Kidney (tissue), 14 donors: ENCODE measurements around the gene ALDH1A2. TPM values are rescaled to one million over a fixed set of nuclear protein-coding genes. Genes with fewer than 3 reads are reported as not detected.
"Not testable (repeated sequence)": the region's sequence is repeated elsewhere in the genome, so short reads cannot be mapped to it uniquely, and the experiment has no call there.

Experiments used
- DNase-seq, 5 donors: peaks; one replicate each; pipeline ENCODE4 v3.0.0-alpha.2; 2013 to 2020
- FAIRE-seq: peaks from 2 replicates; lab custom pipeline; 2012; peaks lifted over from hg19 to GRCh38; lab: Jason Lieb, UNC
- H3K27ac ChIP-seq, 2 donors: one replicate each; pipeline ENCODE4 v1.7.0; 2013; ENCODE audit warnings: low read depth in 2 of 2, low read length in 2 of 2, inconsistent platforms in 1 of 2
- H3K27me3 ChIP-seq: one replicate; pipeline ENCODE4 v1.7.1; 2013; ENCODE audit warnings: low read length, inconsistent platforms; ENCODE audit not compliant: control insufficient read depth, insufficient read depth
- H3K36me3 ChIP-seq, 3 donors: one replicate each; pipeline versions ENCODE4 v1.7.0 to v1.7.1; 2013; ENCODE audit warnings: low read length in 3 of 3, control low read depth in 1 of 3, inconsistent platforms in 1 of 3; ENCODE audit not compliant: insufficient read depth in 3 of 3, control insufficient read depth in 2 of 3
- H3K4me1 ChIP-seq, 3 donors: one replicate each; pipeline versions ENCODE4 v1.7.0 to v1.7.1; 2013; ENCODE audit warnings: low read length in 3 of 3, inconsistent platforms in 1 of 3, low read depth in 1 of 3; ENCODE audit not compliant: control insufficient read depth in 2 of 3, insufficient read depth in 2 of 3
- H3K4me3 ChIP-seq, 3 donors: one replicate each; pipeline versions ENCODE4 v1.7.0 to v1.8.1; 2013; ENCODE audit warnings: low read length in 3 of 3, control low read depth in 1 of 3, inconsistent platforms in 1 of 3
- H3K9ac ChIP-seq, 3 donors: one replicate each; pipeline versions ENCODE4 v1.7.0 to v1.7.1; 2013; ENCODE audit warnings: low read length in 3 of 3, control low read depth in 1 of 3, inconsistent platforms in 1 of 3
- H3K9me3 ChIP-seq, 3 donors: one replicate each; pipeline versions ENCODE4 v1.7.0 to v1.7.1; 2013; ENCODE audit warnings: low read length in 3 of 3, control low read depth in 1 of 3, inconsistent platforms in 1 of 3; ENCODE audit not compliant: control insufficient read depth in 2 of 3, insufficient read depth in 1 of 3
- intact Hi-C: fragments of 100-400 bp; cut with DNase I; formaldehyde crosslinking; loops from one replicate; pipeline ENCODE4 v1.11.1; 2022
- polyA plus RNA-seq: library from polyadenylated mRNA; stranded (reverse); fragments of 350-450 nt; fragmentation: Illumina TruSeq; extraction: RNeasy Lipid Tissue Mini Kit (QIAGEN cat#74804); gene quantifications from one replicate; pipeline ENCODE4 v1.2.3, GENCODE V29; 2014; ENCODE audit warnings: low read depth, low replicate concordance; ENCODE audit not compliant: insufficient read depth
- total RNA-seq: library from RNA; stranded (reverse); fragmentation: NEBNext Ultra II Directional; extraction: Animal tissue kit (Norgen Biotek cat#: 25700); gene quantifications from one replicate; pipeline ENCODE4 v1.2.1, GENCODE V29; 2021
- TF ChIP-seq, protein P1 (sequence below): IDR thresholded peaks from 3 replicates; pipeline ENCODE4 v1.5.1; 2012; ENCODE audit warnings: mild to moderate bottlenecking, moderate library complexity, borderline replicate concordance; ENCODE audit not compliant: insufficient read depth; ENCODE audit errors: extremely low read depth
- donor health status: control.
- donor health status: control.
- donor health status: control.
- donor health status: control.
- donor health status: control.
- donor health status: DM: yes; HTN: yes; CAD: no.
- donor health status: Normal renal cell carcinoma (clear cell type).

The ALDH1A2 gene
- total and polyA plus RNA-seq, 2 donors from 2014 or later, result 24.4 to 113 TPM

- no peak overlapping the region for H3K9ac ChIP-seq
- FAIRE-seq (no peak), DNase-seq (peak in 3 of 5 donors; percentile 53 to 93 (median 90))
- no peak overlapping the region for H3K4me3 ChIP-seq
- no peaks in the 10 kb centered on the region for H3K9me3 ChIP-seq
- intact Hi-C loops, result no loop called here
- TF ChIP-seq, protein P1, sequence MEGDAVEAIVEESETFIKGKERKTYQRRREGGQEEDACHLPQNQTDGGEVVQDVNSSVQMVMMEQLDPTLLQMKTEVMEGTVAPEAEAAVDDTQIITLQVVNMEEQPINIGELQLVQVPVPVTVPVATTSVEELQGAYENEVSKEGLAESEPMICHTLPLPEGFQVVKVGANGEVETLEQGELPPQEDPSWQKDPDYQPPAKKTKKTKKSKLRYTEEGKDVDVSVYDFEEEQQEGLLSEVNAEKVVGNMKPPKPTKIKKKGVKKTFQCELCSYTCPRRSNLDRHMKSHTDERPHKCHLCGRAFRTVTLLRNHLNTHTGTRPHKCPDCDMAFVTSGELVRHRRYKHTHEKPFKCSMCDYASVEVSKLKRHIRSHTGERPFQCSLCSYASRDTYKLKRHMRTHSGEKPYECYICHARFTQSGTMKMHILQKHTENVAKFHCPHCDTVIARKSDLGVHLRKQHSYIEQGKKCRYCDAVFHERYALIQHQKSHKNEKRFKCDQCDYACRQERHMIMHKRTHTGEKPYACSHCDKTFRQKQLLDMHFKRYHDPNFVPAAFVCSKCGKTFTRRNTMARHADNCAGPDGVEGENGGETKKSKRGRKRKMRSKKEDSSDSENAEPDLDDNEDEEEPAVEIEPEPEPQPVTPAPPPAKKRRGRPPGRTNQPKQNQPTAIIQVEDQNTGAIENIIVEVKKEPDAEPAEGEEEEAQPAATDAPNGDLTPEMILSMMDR, result no peak
- H3K27ac ChIP-seq, result no peak overlapping the region
- H3K4me1 ChIP-seq, result peaks cover 0 to 6% (median 0%) of the 10 kb centered on the region in 3 donors
- no peaks in the 10 kb centered on the region for H3K36me3 ChIP-seq
- H3K27me3 ChIP-seq, result no peaks in the 10 kb centered on the region
Observed at GRCh38 chr15:58038426-58039078, 27.0 kb downstream of the ALDH1A2 start.

DNA sequence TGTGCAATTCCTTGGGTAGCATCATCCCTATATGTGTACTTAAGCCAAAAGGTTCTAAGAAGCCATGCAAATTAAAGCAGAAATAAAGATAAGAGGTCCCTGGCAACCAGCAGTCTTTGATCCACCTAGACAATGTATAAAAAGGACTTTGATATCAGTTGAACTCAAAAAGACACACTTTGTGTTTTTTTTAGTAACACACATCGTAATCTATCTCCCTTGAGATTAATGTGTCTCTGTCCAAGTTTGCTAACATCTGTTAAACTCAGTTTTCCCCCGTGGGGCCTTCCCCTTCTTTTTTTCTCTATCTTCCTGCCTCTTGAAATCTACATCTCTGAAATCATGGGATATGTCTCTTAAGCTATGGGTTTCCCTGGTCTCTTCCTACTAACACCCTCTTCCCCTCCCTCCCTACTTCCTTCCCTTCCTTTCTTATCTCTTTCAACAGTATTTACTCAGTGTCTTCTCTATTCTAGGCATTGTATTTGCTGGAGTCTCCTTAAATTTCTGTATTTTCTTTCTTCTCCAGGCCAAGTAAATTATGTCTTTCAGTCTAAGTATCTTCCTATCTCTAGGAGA is 27.7 kb downstream of the ALDH1A2 start:
- H3K27ac ChIP-seq, result no peak overlapping the region
- TF ChIP-seq, protein P1, result no peak
- no peak overlapping the region for H3K9ac ChIP-seq
- H3K36me3 ChIP-seq, result no peaks in the 10 kb centered on the region
- no peak overlapping the region for H3K4me3 ChIP-seq
- H3K9me3 ChIP-seq, result no peaks in the 10 kb centered on the region
- DNase-seq (no peak), FAIRE-seq (no peak)
- H3K4me1 ChIP-seq, result peaks cover 0 to 6% (median 0%) of the 10 kb centered on the region in 3 donors
- no peaks in the 10 kb centered on the region for H3K27me3 ChIP-seq
- intact Hi-C loops, result no loop called here

GRCh38 chr15:58036579-58036978 is 28.9 kb downstream of the ALDH1A2 start:
- TF ChIP-seq, protein P1, result no peak
- H3K36me3 ChIP-seq, result no peaks in the 10 kb centered on the region
- peaks cover 0 to 6% (median 0%) of the 10 kb centered on the region in 3 donors for H3K4me1 ChIP-seq
- peak overlapping the region in 1 of 3 donors; percentile 19 for H3K9ac ChIP-seq
- DNase-seq (no peak), FAIRE-seq (no peak)
- H3K9me3 ChIP-seq, result no peaks in the 10 kb centered on the region
- intact Hi-C loops, result no loop called here
- no peaks in the 10 kb centered on the region for H3K27me3 ChIP-seq
- no peak overlapping the region for H3K4me3 ChIP-seq
- H3K27ac ChIP-seq, result no peak overlapping the region

DNA sequence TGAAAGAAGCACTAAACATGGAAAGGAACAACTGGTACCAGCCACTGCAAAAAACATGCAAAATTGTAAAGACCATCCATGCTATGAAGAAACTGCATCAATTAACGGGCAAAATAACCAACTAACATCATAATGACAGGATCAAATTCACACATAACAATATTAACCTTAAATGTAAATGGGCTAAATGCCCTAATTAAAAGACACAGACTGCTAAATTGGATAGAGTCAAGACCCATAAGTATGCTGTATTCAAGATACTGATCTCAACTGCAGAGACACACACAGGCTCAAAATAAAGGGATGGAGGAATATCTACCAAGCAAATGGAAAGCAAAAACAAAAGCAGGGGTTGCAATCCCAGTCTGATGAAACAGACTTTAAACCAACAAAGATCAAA is 37.1 kb downstream of the ALDH1A2 start:
- intact Hi-C loops, H3K36me3 ChIP-seq, DNase-seq, H3K27ac ChIP-seq, H3K27me3 ChIP-seq, H3K4me1 ChIP-seq, FAIRE-seq, H3K9ac ChIP-seq, H3K4me3 ChIP-seq: not testable (repeated sequence)
- peaks cover 2 to 21% (median 11%) of the 10 kb centered on the region in 3 donors for H3K9me3 ChIP-seq
